MCF 10A (cell line): ENCODE measurements around the gene PCDHA9. TPM values are rescaled to one million over a fixed set of nuclear protein-coding genes. Genes with fewer than 3 reads are reported as not detected.

ENCODE experiments used
- BruUV-seq: library from RNA; stranded (reverse); fragments of 400-500 nt; replicated peaks from 2 replicates; lab custom pipeline; 2021; lab: Mats Ljungman, UMichigan
- CTCF ChIA-PET: fragments of 300-600 bp; sonication (Branson Sonifier 250); formaldehyde crosslinking; extraction: SDS; loops from one replicate; lab custom pipeline; 2021; ENCODE audit warnings: antibody characterized with exemption, inconsistent platforms; lab: Yijun Ruan, JAX
- POLR2A ChIA-PET: fragments of 300-600, 350-650 bp; sonication (Branson Sonifier 250); formaldehyde crosslinking; extraction: SDS; loops from one replicate; lab custom pipeline; 2020; ENCODE audit warnings: antibody characterized with exemption, inconsistent platforms; lab: Yijun Ruan, JAX
- DNase-seq: peaks from one replicate; pipeline ENCODE4 v3.0.0-alpha.2; 2018; ENCODE audit not compliant: unreplicated experiment
- H3K27ac Mint-ChIP-seq: one replicate; pipeline ENCODE4 v1.8.0; 2022; ENCODE audit warnings: mild to moderate bottlenecking, low read depth, mixed read lengths; ENCODE audit not compliant: unreplicated experiment
- H3K27me3 Mint-ChIP-seq: one replicate; pipeline ENCODE4 v1.8.0; 2022; ENCODE audit warnings: mixed read lengths; ENCODE audit not compliant: insufficient read depth, unreplicated experiment
- H3K36me3 Mint-ChIP-seq: one replicate; pipeline ENCODE4 v1.8.0; 2022; ENCODE audit warnings: mild to moderate bottlenecking, moderate library complexity, mixed read lengths; ENCODE audit not compliant: insufficient read depth, unreplicated experiment
- H3K4me1 Mint-ChIP-seq: one replicate; pipeline ENCODE4 v1.8.0; 2022; ENCODE audit warnings: mixed read lengths; ENCODE audit not compliant: insufficient read depth, unreplicated experiment
- H3K4me3 Mint-ChIP-seq: one replicate; pipeline ENCODE4 v1.8.0; 2022; ENCODE audit warnings: mild to moderate bottlenecking, moderate library complexity, mixed read lengths; ENCODE audit not compliant: unreplicated experiment
- H3K9me3 Mint-ChIP-seq: one replicate; pipeline ENCODE4 v1.8.0; 2022; ENCODE audit warnings: mixed read lengths; ENCODE audit not compliant: unreplicated experiment
- intact Hi-C: fragments of 100-400 bp; cut with micrococcal nuclease; formaldehyde crosslinking; loops from 2 replicates; pipeline ENCODE4 v1.14.1; 2022
- total RNA-seq: library from RNA; stranded (reverse); gene quantifications from 2 replicates; pipeline ENCODE4 v1.2.3, GENCODE V29; 2022
- TF ChIP-seq, protein P1 (sequence below): fragments of 200-600 bp; IDR thresholded peaks from one replicate; pipeline ENCODE4 v1.8.0; 2022; ENCODE audit warnings: antibody characterized with exemption, mild to moderate bottlenecking; ENCODE audit not compliant: unreplicated experiment

The PCDHA9 gene
- total RNA-seq, 1 experiment from 2014 or later = 0.28 TPM

GRCh38 chr5:140883927-140884697 is 35.9 kb downstream of the PCDHA9 start:
- TF ChIP-seq, protein P1, sequence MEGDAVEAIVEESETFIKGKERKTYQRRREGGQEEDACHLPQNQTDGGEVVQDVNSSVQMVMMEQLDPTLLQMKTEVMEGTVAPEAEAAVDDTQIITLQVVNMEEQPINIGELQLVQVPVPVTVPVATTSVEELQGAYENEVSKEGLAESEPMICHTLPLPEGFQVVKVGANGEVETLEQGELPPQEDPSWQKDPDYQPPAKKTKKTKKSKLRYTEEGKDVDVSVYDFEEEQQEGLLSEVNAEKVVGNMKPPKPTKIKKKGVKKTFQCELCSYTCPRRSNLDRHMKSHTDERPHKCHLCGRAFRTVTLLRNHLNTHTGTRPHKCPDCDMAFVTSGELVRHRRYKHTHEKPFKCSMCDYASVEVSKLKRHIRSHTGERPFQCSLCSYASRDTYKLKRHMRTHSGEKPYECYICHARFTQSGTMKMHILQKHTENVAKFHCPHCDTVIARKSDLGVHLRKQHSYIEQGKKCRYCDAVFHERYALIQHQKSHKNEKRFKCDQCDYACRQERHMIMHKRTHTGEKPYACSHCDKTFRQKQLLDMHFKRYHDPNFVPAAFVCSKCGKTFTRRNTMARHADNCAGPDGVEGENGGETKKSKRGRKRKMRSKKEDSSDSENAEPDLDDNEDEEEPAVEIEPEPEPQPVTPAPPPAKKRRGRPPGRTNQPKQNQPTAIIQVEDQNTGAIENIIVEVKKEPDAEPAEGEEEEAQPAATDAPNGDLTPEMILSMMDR = no peak
- intact Hi-C loops = no loop called here
- CTCF ChIA-PET = interaction anchor here (1.3 to 1.8 kb wide), 2 partner anchors 8 to 156 kb away, joined by 5 to 8 read pairs; no protein-coding TSS in a partner anchor

More at GRCh38 chr5:140883927-140884697, 35.9 kb downstream of the PCDHA9 start:
- no TSS peak for BruUV-seq
- Mint-ChIP-seq H3K4me3 (no peak overlapping the region), H3K9me3 (peaks cover 18% of the 10 kb centered on the region), H3K36me3 (peaks cover 6% of the 10 kb centered on the region), H3K4me1 (no peaks in the 10 kb centered on the region), H3K27ac (no peak overlapping the region), H3K27me3 (no peaks in the 10 kb centered on the region)
- POLR2A ChIA-PET = interaction anchor here (2.2 kb wide), 1 partner anchor 9 kb away, joined by 12 read pairs; no protein-coding TSS in a partner anchor
- no peak for DNase-seq

Other genes starting within 250 kb of the PCDHA9 start
- gene CD14, start 215.2 kb upstream of the PCDHA9 start, total RNA-seq = 0.79 and 2.2 TPM in 2 replicates
- 15.7 and 17.2 TPM in 2 replicates for gene TMCO6, start 208.9 kb upstream of the PCDHA9 start, total RNA-seq
- 63.2 and 82.2 TPM in 2 replicates for gene NDUFA2, start 200.8 kb upstream of the PCDHA9 start, total RNA-seq
- 128 and 160 TPM in 2 replicates for gene IK, start 200.6 kb upstream of the PCDHA9 start, total RNA-seq
- 35.0 and 36.4 TPM in 2 replicates for gene WDR55, start 183.5 kb upstream of the PCDHA9 start, total RNA-seq
- gene DND1, start 174.8 kb upstream of the PCDHA9 start, total RNA-seq = 4.3 and 5.1 TPM in 2 replicates
- 126 and 131 TPM in 2 replicates for gene HARS1, start 157.0 kb upstream of the PCDHA9 start, total RNA-seq
- gene HARS2, start 156.9 kb upstream of the PCDHA9 start, total RNA-seq = 48.5 and 54.3 TPM in 2 replicates
- gene ZMAT2, start 147.9 kb upstream of the PCDHA9 start, total RNA-seq = 54.9 and 70.4 TPM in 2 replicates
- 0.07 TPM in 1 of 2 replicates, not detected in the other for gene PCDHA1, start 62.2 kb upstream of the PCDHA9 start, total RNA-seq
- gene PCDHA2, start 53.5 kb upstream of the PCDHA9 start, total RNA-seq = not detected in 2 replicates
- not detected in 2 replicates for gene PCDHA3, start 47.3 kb upstream of the PCDHA9 start, total RNA-seq
- gene PCDHA4, start 41.3 kb upstream of the PCDHA9 start, total RNA-seq = 0.16 and 0.49 TPM in 2 replicates
- 0.12 and 0.22 TPM in 2 replicates for gene PCDHA5, start 26.8 kb upstream of the PCDHA9 start, total RNA-seq
- gene PCDHA6, start 20.4 kb upstream of the PCDHA9 start, total RNA-seq = 1.0 and 1.5 TPM in 2 replicates
- 0.40 and 0.69 TPM in 2 replicates for gene PCDHA7, start 14.1 kb upstream of the PCDHA9 start, total RNA-seq
- 0.25 TPM in 1 of 2 replicates, not detected in the other for gene PCDHA8, start 7.2 kb upstream of the PCDHA9 start, total RNA-seq
- 0.15 and 0.16 TPM in 2 replicates for gene PCDHA10, start 7.5 kb downstream of the PCDHA9 start, total RNA-seq
- gene PCDHA11, start 20.6 kb downstream of the PCDHA9 start, total RNA-seq = 0.27 and 0.49 TPM in 2 replicates
- 6.1 and 9.6 TPM in 2 replicates for gene PCDHA12, start 26.9 kb downstream of the PCDHA9 start, total RNA-seq
- 0.33 and 0.74 TPM in 2 replicates for gene PCDHA13, start 33.7 kb downstream of the PCDHA9 start, total RNA-seq
- 17.2 and 26.3 TPM in 2 replicates for gene PCDHAC1, start 77.9 kb downstream of the PCDHA9 start, total RNA-seq
- 9.3 and 12.3 TPM in 2 replicates for gene PCDHAC2, start 118.1 kb downstream of the PCDHA9 start, total RNA-seq
- gene PCDHB1, start 203.0 kb downstream of the PCDHA9 start, total RNA-seq = not detected in 2 replicates
- gene PCDHB2, start 246.2 kb downstream of the PCDHA9 start, total RNA-seq = 2.4 and 2.6 TPM in 2 replicates